HL-60 (cell line): Measurements from ENCODE around the gene ZFP36L1.

ENCODE experiments used
- DNase-seq, 2 experiments: peaks; one replicate each; pipeline ENCODE4 v3.0.0-alpha.2; 2010 to 2020; ENCODE audit warnings: low read depth in 1 of 2, low spot score in 1 of 2
- H3K27ac ChIP-seq: fragments of 250-450 bp; sonication (Bioruptor Pico); replicated peaks from 2 replicates; pipeline ENCODE4 v1.5.1; 2020; ENCODE audit warnings: mild to moderate bottlenecking, moderate library complexity
- H3K27me3 ChIP-seq: fragments of 250-450 bp; sonication (Bioruptor Pico); 2 replicates; pipeline ENCODE4 v1.5.1; 2021; ENCODE audit warnings: mild to moderate bottlenecking, moderate library complexity; ENCODE audit not compliant: insufficient read depth, poor library complexity, severe bottlenecking
- H3K4me3 ChIP-seq: replicated peaks from 2 replicates; pipeline ENCODE4 v1.5.1; 2011; ENCODE audit warnings: mild to moderate bottlenecking, control low read depth, low read length; ENCODE audit not compliant: insufficient read depth
- GABPA ChIP-seq: IDR thresholded peaks from 2 replicates; pipeline ENCODE4 v1.6.1; 2012; ENCODE audit warnings: low read depth
- POLR2AphosphoS5 ChIP-seq: IDR thresholded peaks from 2 replicates; pipeline ENCODE4 v1.6.1; 2012; ENCODE audit warnings: low read depth
- SPI1 ChIP-seq: IDR thresholded peaks from 2 replicates; pipeline ENCODE4 v1.6.1; 2012; ENCODE audit warnings: low read depth, mild to moderate bottlenecking, borderline replicate concordance
- TF ChIP-seq, protein P1 (sequence below): IDR thresholded peaks from 2 replicates; pipeline ENCODE4 v1.6.1; 2012; ENCODE audit warnings: low read depth; ENCODE audit not compliant: insufficient replicate concordance
- TF ChIP-seq, protein P2 (sequence below): IDR thresholded peaks from one replicate; pipeline ENCODE4 v1.5.1; 2011; ENCODE audit warnings: low read length, control low read depth, inconsistent platforms; ENCODE audit not compliant: insufficient read depth

The ZFP36L1 gene

DNA sequence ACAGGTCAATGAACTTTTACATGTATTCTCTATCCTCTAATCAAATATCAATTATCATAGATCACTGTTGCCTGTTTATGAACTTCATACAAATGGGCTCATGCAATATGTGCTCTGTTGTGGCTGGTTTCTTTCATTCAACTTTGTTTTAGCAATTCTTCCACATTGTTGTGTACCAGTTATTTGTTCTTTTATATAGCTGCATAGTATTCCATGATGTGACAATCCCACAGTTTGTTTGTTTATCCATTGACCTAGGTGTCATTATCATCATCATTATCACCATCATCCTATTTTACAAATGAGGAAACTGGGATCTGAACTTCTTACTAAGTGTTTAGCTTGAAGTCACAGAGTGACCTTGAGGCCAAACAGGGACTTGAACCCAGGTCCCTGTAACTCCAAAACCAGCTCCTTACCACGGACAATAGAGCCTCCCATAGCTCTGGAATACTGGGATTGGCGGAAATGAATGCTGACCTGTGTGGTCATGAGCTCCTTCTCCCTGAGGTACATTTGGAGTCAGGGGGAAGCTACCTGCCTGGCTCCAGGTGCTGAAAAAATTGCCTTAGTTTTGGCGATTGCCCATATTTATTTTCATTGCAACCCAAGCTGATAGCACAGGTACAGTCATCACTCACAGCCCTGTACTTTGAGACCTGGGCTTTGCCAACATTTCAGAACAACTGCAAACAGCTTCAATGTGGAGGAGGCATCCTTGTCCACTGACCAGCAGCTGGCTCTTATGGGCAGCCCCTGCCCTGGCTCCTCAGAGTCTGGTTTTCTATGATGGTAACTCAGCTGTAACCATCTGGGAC lies 9.2 kb downstream of the ZFP36L1 start:
- Histone ChIP-seq H3K27me3 (no peaks in the 10 kb centered on the region), H3K4me3 (no peak overlapping the region), H3K27ac (no peak overlapping the region)
- DNase-seq, result no peak
- TF ChIP-seq GABPA (no peak), POLR2AphosphoS5 (no peak), SPI1 (no peak)
- TF ChIP-seq, protein P1, sequence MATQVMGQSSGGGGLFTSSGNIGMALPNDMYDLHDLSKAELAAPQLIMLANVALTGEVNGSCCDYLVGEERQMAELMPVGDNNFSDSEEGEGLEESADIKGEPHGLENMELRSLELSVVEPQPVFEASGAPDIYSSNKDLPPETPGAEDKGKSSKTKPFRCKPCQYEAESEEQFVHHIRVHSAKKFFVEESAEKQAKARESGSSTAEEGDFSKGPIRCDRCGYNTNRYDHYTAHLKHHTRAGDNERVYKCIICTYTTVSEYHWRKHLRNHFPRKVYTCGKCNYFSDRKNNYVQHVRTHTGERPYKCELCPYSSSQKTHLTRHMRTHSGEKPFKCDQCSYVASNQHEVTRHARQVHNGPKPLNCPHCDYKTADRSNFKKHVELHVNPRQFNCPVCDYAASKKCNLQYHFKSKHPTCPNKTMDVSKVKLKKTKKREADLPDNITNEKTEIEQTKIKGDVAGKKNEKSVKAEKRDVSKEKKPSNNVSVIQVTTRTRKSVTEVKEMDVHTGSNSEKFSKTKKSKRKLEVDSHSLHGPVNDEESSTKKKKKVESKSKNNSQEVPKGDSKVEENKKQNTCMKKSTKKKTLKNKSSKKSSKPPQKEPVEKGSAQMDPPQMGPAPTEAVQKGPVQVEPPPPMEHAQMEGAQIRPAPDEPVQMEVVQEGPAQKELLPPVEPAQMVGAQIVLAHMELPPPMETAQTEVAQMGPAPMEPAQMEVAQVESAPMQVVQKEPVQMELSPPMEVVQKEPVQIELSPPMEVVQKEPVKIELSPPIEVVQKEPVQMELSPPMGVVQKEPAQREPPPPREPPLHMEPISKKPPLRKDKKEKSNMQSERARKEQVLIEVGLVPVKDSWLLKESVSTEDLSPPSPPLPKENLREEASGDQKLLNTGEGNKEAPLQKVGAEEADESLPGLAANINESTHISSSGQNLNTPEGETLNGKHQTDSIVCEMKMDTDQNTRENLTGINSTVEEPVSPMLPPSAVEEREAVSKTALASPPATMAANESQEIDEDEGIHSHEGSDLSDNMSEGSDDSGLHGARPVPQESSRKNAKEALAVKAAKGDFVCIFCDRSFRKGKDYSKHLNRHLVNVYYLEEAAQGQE, result no peak
- TF ChIP-seq, protein P2, sequence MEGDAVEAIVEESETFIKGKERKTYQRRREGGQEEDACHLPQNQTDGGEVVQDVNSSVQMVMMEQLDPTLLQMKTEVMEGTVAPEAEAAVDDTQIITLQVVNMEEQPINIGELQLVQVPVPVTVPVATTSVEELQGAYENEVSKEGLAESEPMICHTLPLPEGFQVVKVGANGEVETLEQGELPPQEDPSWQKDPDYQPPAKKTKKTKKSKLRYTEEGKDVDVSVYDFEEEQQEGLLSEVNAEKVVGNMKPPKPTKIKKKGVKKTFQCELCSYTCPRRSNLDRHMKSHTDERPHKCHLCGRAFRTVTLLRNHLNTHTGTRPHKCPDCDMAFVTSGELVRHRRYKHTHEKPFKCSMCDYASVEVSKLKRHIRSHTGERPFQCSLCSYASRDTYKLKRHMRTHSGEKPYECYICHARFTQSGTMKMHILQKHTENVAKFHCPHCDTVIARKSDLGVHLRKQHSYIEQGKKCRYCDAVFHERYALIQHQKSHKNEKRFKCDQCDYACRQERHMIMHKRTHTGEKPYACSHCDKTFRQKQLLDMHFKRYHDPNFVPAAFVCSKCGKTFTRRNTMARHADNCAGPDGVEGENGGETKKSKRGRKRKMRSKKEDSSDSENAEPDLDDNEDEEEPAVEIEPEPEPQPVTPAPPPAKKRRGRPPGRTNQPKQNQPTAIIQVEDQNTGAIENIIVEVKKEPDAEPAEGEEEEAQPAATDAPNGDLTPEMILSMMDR, result no peak

DNA sequence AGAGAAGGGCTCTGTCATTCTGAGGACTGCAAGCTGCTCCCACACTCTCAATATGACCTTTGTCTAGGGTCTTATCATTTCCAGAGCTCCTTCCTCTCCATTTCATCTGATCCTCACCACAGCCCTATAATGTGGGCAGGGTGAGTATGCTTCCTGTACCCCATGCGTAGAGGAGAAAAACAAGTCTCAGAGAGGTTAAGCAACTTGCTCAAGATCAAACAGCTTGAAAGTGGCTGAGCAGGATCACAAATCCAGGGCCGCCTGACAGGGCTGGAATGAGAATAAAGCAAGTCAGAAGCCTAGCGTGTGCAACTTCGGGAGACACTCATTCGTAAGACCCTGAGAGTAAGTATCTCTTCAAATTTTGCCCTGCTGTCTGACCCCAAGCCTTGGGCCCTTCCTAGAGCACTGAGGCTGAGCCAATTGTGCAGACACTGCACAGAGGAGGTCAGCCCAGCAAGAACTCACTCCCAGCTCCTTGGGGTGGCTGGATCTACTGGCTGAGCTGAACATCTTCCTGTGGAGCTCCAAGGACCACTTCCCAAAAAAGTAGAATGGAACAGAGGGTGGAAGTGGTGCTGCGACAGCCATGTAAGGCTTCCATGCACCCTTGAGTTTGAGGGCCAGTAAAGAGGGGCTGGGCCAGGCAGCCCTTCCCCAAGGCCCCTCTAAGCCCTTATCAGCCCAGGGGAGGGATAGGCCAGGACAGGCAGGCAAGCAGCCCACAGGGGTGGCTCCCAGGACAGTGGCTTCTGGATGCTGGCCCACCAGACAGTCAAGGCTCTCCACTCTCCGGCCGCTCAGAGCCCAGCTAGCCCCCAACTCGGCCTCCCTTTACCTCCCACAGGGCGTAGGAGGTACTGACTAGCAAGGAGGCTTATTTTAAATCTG lies 10.5 kb downstream of the ZFP36L1 start:
- TF ChIP-seq, protein P2, result no peak
- TF ChIP-seq GABPA (no peak), POLR2AphosphoS5 (no peak), SPI1 (no peak)
- TF ChIP-seq, protein P1, result no peak
- Histone ChIP-seq H3K27me3 (no peaks in the 10 kb centered on the region), H3K4me3 (no peak overlapping the region), H3K27ac (no peak overlapping the region)
- DNase-seq, result no peak

DNA sequence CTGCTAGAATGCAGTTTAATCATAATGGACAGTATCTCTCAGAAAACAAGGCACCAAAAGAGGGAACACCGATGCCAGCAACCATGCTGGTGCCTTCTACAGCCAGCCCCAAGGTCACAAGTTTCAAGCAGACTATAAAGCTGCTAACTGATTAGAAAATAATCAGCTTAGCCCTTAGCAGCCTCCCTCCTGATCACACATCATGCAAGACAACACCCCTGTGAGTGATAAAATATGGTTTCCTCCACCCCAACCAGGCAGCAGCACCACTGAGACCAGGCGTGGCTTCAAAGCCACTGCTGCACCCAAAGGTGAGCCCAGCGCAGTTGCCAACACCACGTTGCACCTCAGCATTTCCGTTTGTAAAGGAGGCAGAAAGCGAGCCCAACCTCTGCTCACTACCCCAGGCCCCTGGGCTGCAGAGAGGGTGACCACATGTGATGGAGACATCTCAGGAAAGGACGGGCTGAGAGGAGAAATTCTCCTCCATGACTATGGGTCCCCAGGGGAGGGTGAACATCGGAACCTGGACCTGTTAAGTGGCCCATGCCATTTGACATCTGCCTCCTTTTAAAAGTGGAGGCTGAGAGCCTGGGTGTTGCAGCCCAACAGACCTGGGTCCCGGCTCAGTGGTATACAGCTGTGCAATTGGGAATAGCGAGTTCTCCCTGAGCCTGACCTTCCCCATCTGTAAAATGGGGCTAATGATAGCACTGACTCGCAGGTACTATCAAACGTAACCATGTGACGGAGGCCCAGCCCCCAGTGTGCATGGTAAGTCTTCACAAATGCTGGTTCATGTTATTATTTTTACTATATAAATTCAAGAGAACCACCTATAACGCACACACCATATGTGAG lies 11.5 kb downstream of the ZFP36L1 start:
- no peaks in the 10 kb centered on the region for H3K27me3 ChIP-seq
- no peak for DNase-seq
- H3K4me3 ChIP-seq, result no peak overlapping the region
- TF ChIP-seq, protein P1, result no peak
- TF ChIP-seq POLR2AphosphoS5 (no peak), SPI1 (no peak), GABPA (no peak)
- TF ChIP-seq, protein P2, result no peak
- no peak overlapping the region for H3K27ac ChIP-seq
